ENCODE results near the gene HINFP. TPM values are rescaled to one million over a fixed set of nuclear protein-coding genes. Genes with fewer than 3 reads are reported as not detected.
A peak's percentile ranks its signal among the peaks of the same experiment; 100 is the strongest.
"Not testable (repeated sequence)": the region's sequence is repeated elsewhere in the genome, so short reads cannot be mapped to it uniquely, and the experiment has no call there.

Gene HINFP
- total RNA-seq, 1 experiment from 2014 or later = 11.1 TPM

DNA sequence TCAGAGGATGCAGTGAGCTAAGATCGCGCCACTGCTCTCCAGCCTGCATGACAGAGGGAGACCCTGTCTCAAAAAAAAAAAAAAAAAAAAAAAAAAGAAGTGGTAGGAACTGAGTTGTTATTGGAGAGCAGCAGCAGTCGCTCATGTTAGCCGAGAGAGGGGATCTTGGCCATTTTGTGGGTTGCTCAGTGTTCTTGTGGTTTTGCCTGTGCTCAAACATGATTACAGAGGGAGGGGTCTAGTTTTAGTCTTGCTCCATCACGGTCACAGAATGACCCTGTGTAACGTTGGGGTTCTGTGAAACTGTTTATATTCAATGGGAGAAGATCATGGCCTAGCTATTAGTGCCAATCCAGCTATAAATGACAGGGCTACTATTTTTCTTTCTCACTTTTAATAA is 21.7 kb upstream of the HINFP start:
- no peak for DNase-seq (ENCODE audit: low read depth)

GRCh38 chr11:119100246-119100970 is 21.0 kb upstream of the HINFP start:
- DNase-seq (ENCODE audit: low read depth) = peak; percentile 53

DNA sequence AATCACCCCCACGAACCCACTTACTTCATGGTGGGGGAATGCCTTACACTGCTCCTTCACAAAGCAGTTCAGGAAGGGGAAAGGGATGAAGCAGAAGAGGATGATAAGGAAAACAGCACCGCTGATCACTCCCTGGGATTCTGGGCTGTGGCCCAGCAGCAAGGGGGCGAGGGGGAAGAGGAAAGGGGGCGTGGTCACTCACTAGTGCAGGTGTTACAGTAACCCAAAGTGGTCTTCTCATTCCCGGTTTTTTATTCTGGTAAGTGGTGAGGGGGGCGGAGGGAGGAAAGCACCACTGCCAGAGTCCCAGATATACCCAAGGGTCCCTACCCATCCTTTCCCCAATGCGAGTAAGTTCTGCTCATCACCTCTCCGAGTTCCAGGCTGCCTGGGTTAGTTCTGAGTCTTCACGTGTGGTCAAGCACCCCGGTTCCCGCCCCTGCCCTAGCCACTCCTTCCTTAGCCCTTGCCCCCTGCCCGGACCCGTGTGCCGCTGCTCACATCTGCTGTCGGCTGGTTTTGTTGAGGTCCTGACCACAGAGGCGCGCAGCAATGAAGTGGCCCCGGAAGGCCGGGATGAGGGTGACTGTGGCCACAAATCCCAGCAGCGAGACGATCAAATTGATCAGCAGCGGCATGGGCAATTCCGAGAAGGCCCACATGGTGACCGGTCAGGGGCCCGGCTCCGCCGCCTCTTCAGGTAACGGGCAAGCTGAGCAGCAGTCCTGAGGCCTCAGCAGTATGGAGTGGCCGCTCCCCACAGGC is 20.2 kb upstream of the HINFP start:
- peak; percentile 46 for DNase-seq (ENCODE audit: low read depth)

GRCh38 chr11:119101759-119102423 is 19.5 kb upstream of the HINFP start, which contains the start of gene DPAGT1:
TSS of gene DPAGT1 (minus strand) at chr11:119101853. CDS start at chr11:119101655, 198 bp downstream.
- DNase-seq (ENCODE audit: low read depth) = peak; percentile 96

DNA sequence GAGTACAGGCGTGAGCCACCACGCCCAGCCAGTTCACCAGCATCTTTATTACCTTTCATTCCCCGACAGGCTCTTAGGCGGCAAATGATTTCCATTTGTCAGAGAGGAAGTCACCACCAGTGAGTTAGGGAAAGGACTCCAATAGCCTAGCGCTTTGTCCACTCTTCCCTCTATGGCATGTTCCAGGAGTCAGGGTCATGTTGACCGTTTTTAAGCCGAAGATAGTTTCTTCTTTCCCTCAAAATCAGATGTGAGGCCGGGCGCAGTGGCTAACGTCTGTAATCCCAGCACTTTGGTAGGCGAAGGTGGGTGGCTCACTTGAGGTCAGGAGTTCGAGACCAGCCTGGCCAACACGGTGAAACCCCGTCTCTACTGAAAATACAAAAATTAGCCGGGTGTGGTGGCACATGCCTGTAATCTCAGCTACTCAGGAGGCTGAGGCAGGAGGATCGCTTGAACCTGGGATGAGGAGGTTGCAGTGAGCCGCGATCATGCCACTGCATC is 18.2 kb upstream of the HINFP start:
- not testable (repeated sequence) for DNase-seq (ENCODE audit: low read depth)

- DNase-seq (ENCODE audit: low read depth) = no peak
Measured at GRCh38 chr11:119103793-119104192, 17.6 kb upstream of the HINFP start.

GRCh38 chr11:119106564-119107537 is 14.5 kb upstream of the HINFP start, which contains the start of gene C2CD2L:
TSS of gene C2CD2L (plus strand) at chr11:119107344. CDS start at chr11:119107742, 398 bp downstream.
- peak; percentile 86 for DNase-seq (ENCODE audit: low read depth)

DNA sequence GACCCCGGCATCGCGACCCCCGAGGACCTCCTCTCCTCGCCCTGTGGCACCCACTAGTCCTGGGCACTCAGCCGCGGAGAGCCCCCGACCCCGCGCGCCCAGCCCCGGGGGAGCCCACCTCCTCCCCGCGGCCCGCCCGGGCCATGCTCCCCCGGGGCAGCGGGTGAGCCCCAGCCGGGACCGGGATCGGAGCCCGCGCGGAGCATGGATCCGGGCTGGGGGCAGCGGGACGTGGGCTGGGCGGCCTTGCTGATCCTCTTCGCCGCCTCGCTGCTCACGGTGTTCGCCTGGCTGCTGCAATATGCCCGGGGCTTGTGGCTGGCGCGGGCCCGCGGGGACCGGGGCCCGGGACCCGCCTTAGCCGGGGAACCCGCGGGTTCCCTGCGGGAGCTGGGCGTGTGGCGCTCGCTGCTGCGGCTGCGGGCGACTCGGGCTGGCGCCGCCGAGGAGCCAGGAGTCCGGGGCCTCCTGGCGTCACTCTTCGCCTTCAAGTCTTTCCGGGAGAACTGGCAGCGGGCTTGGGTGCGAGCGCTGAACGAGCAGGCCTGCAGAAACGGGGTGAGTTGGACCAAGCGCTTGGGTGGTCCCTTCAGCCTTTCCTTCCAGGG is 13.7 kb upstream of the HINFP start:
- DNase-seq (ENCODE audit: low read depth) = no peak

- peak; percentile 57 for DNase-seq (ENCODE audit: low read depth)
Measured at GRCh38 chr11:119108146-119108856, 13.1 kb upstream of the HINFP start.

GRCh38 chr11:119108857-119109221 is 12.5 kb upstream of the HINFP start:
- DNase-seq (ENCODE audit: low read depth) = no peak

- no peak for DNase-seq (ENCODE audit: low read depth)
Measured at GRCh38 chr11:119109843-119110242, 11.5 kb upstream of the HINFP start.

- DNase-seq (ENCODE audit: low read depth) = no peak
Measured at GRCh38 chr11:119110439-119110838, 10.9 kb upstream of the HINFP start.

DNA sequence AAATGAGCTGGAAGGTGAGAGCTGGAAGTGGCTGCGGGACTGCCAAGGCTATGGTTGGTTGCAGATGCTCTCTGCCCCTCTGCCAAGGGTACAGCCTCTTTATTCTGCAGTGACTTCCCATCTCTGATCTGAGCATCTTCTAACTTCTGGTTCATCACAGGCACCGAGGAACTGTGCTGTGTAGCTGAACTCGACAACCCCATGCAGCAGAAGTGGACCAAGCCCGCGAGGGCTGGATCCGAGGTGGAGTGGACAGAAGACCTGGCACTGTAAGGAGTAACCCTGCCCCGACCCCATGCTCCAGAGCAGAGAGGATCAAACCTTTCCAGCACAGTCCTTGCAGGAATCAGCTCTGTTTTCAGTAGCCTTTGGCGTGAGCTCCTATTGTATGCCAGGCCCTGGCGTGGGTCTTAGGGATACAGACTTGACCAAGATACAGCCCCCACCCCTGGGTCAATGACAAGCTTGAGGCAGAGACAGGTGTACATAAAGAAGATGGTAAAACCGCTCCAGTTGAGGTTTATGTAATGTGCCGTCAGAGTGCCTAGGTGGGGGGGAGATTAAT is 9.9 kb upstream of the HINFP start:
- DNase-seq (ENCODE audit: low read depth) = no peak

- DNase-seq (ENCODE audit: low read depth) = no peak
Measured at GRCh38 chr11:119112314-119113020, 8.9 kb upstream of the HINFP start.

GRCh38 chr11:119113716-119114115 is 7.7 kb upstream of the HINFP start:
- no peak for DNase-seq (ENCODE audit: low read depth)

GRCh38 chr11:119114351-119114750 is 7.0 kb upstream of the HINFP start:
- DNase-seq (ENCODE audit: low read depth) = no peak

DNA sequence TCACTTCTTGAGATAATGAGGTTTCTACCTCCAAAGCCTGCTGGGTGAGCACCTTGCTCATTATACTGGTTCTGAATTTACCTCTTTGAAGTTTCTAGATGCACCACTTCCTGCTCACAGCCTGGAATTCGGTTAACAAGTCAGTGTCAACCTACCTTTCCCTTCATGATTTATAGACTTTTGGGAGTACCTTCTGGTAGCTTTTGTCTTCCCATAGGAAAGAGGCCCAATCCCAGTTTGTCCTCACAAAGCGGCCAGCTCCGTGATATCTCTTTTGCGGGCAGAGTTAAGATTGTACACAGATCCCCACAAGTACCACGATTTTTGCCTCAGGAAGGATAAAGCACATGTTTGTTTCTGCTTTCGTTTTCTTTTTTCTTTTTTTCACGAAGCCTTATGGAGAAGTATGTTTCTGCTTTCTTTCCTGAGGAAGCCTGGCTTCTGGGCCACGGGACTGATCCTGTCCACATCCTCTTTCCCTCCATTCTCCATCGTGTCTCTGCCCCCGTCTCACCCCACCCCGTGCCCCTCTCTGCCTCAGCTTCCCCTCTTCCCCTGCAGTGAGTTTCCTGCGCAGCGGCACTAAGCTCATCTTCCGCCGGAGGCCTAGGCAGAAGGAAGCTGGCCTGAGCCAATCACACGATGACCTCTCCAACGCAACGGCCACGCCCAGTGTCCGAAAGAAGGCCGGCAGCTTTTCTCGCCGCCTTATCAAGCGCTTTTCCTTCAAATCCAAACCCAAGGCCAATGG is 5.7 kb upstream of the HINFP start:
- DNase-seq (ENCODE audit: low read depth) = no peak

DNA sequence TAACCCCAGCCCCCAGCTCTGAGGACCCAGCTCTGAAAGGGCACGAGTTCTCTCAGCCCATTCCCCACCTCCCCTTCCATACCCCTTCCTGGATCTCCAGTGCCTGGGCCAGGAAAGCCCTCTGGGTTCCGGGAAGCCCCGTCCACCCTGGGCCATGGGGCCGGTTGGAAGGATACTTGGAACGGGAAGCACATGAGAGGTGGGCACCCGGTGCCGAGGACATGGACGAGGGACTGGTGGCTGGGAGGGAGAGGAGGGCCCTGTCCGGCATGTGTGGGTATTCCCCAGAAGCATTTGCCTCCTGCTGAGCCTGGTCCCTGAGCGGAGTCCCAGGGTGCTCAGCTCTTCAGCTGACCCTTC is 5.2 kb upstream of the HINFP start:
- no peak for DNase-seq (ENCODE audit: low read depth)

Measured in LHCN-M2 (cell line).